Left ventricle myocardium inferior (tissue), 1 donor: ENCODE measurements around the gene ARHGAP12. TPM values are rescaled to one million over a fixed set of nuclear protein-coding genes. Genes with fewer than 3 reads are reported as not detected.
A peak's percentile ranks its signal among the peaks of the same experiment; 100 is the strongest.

Experiments
- DNase-seq: peaks from one replicate; pipeline ENCODE4 v3.0.0-alpha.2; 2020
- H3K27ac ChIP-seq: fragments of 200-600 bp; replicated peaks from 2 replicates; pipeline ENCODE4 v1.8.0; 2021
- H3K27me3 ChIP-seq: fragments of 200-600 bp; 2 replicates; pipeline ENCODE4 v1.8.0; 2021; ENCODE audit warnings: low read depth
- H3K36me3 ChIP-seq: fragments of 200-600 bp; 2 replicates; pipeline ENCODE4 v1.8.0; 2021
- H3K4me1 ChIP-seq: fragments of 200-600 bp; 2 replicates; pipeline ENCODE4 v1.8.0; 2021
- H3K4me3 ChIP-seq: fragments of 200-600 bp; 2 replicates; pipeline ENCODE4 v1.8.0; 2021; ENCODE audit warnings: mild to moderate bottlenecking, moderate library complexity
- H3K9me3 ChIP-seq: fragments of 200-600 bp; replicated peaks from 2 replicates; pipeline ENCODE4 v1.8.0; 2021
- intact Hi-C: fragments of 100-400 bp; cut with micrococcal nuclease; formaldehyde crosslinking; loops from one replicate; pipeline ENCODE4 v1.11.0; 2022
- total RNA-seq: library from RNA; stranded (reverse); fragmentation: NEBNext Ultra II Directional; extraction: Animal tissue kit (Norgen Biotek cat#: 25700); gene quantifications from one replicate; pipeline ENCODE4 v1.2.1, GENCODE V29; 2021
- TF ChIP-seq, protein P1 (sequence below): fragments of 200-600 bp; IDR thresholded peaks from 2 replicates; pipeline ENCODE4 v1.8.0; 2021; ENCODE audit warnings: antibody characterized with exemption, mild to moderate bottlenecking, borderline replicate concordance
- donor health status: DM: no; HTN: yes; CAD: no; lungs with severe emphysema.

The ARHGAP12 gene
- total RNA-seq, 1 donor from 2014 or later = 22.1 TPM

- Histone ChIP-seq H3K4me3 (no peak overlapping the region), H3K27me3 (no peaks in the 10 kb centered on the region), H3K27ac (no peak overlapping the region), H3K4me1 (peaks cover 7% of the 10 kb centered on the region), H3K9me3 (no peaks in the 10 kb centered on the region), H3K36me3 (no peaks in the 10 kb centered on the region)
- TF ChIP-seq, protein P1, sequence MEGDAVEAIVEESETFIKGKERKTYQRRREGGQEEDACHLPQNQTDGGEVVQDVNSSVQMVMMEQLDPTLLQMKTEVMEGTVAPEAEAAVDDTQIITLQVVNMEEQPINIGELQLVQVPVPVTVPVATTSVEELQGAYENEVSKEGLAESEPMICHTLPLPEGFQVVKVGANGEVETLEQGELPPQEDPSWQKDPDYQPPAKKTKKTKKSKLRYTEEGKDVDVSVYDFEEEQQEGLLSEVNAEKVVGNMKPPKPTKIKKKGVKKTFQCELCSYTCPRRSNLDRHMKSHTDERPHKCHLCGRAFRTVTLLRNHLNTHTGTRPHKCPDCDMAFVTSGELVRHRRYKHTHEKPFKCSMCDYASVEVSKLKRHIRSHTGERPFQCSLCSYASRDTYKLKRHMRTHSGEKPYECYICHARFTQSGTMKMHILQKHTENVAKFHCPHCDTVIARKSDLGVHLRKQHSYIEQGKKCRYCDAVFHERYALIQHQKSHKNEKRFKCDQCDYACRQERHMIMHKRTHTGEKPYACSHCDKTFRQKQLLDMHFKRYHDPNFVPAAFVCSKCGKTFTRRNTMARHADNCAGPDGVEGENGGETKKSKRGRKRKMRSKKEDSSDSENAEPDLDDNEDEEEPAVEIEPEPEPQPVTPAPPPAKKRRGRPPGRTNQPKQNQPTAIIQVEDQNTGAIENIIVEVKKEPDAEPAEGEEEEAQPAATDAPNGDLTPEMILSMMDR = no peak
- DNase-seq = no peak
- intact Hi-C loops = no loop called here
Observed at GRCh38 chr10:31847515-31847914, 81.1 kb downstream of the ARHGAP12 start.

GRCh38 chr10:31838709-31839108 is 89.9 kb downstream of the ARHGAP12 start:
- intact Hi-C loops = no loop called here

GRCh38 chr10:31838065-31838464 is 90.6 kb downstream of the ARHGAP12 start:
- TF ChIP-seq, protein P1 = no peak
- H3K4me3 ChIP-seq = no peak overlapping the region
- intact Hi-C loops = no loop called here
- H3K27me3 ChIP-seq = no peaks in the 10 kb centered on the region
- no peaks in the 10 kb centered on the region for H3K36me3 ChIP-seq
- H3K27ac ChIP-seq = no peak overlapping the region
- no peaks in the 10 kb centered on the region for H3K9me3 ChIP-seq
- peaks cover 5% of the 10 kb centered on the region for H3K4me1 ChIP-seq
- no peak for DNase-seq

More at GRCh38 chr10:31838709-31839108, 89.9 kb downstream of the ARHGAP12 start:
- Histone ChIP-seq H3K27me3 (no peaks in the 10 kb centered on the region), H3K27ac (no peak overlapping the region), H3K36me3 (no peaks in the 10 kb centered on the region), H3K9me3 (no peaks in the 10 kb centered on the region), H3K4me1 (no peaks in the 10 kb centered on the region), H3K4me3 (no peak overlapping the region)
- TF ChIP-seq, protein P1 = no peak
- no peak for DNase-seq

DNA sequence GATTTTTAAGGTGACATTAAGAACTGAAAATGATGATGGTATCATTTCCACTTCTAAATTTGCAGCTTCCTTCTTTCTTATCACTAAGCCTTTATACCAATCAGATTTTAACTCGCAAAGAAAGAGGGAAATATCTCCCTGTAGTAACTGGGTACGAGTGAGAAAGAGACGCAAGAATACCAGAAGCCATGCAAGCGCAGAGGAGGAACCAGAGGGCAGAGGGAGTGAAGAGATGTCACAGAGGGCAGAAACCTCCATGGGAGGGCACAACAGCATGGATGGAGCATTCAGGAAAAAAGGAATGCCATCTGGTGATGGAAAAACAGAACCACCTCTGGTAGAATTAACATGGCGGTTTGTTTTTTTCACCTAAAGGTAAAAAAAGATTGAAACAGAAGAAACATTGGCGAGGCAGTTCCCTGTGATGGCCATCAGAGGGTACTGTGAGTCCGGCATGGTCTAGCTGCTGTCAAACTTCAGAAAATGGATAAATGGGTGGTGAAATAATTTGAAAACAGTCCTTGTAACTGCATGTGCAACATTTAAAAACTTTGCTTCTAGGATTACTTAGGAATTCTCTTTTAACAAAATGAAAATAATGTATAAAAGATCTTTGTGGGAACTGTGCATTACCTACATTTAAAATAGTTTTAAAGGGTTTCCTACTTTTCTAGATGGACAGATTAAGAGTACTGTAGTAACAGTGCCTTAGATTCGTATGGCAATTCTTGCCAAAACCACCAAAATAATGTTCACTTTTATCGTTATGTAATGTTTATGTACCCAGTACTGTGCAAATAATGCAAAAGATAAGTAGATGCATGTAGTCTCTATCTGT is 91.8 kb downstream of the ARHGAP12 start:
- DNase-seq = no peak
- Histone ChIP-seq H3K27ac (no peak overlapping the region), H3K9me3 (no peaks in the 10 kb centered on the region), H3K4me1 (peaks cover 5% of the 10 kb centered on the region), H3K27me3 (no peaks in the 10 kb centered on the region), H3K36me3 (no peaks in the 10 kb centered on the region), H3K4me3 (no peak overlapping the region)
- intact Hi-C loops = no loop called here
- TF ChIP-seq, protein P1 = peak; percentile 62

DNA sequence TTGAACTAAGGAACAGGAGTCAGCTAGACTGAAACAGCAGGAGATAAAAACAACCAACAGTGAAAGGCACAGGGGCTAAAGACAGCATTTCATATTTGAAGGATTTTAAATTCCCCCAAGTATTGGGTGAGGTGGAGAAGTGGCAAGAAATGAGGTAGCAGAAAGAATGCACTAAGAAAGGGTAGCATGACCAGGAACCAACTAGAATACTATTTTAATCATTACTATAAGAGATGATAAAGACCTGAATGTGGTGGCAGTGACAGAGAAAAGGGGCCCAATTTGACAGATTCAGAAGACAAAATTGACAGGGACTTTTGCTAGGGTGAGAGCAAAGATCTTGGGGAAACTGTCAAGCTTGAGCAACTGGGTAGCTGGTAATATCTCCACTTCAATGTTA is 94.9 kb downstream of the ARHGAP12 start:
- H3K4me1 ChIP-seq = peaks cover 5% of the 10 kb centered on the region
- TF ChIP-seq, protein P1 = no peak
- H3K27ac ChIP-seq = no peak overlapping the region
- no peaks in the 10 kb centered on the region for H3K9me3 ChIP-seq
- DNase-seq = no peak
- no peak overlapping the region for H3K4me3 ChIP-seq
- no peaks in the 10 kb centered on the region for H3K27me3 ChIP-seq
- H3K36me3 ChIP-seq = no peaks in the 10 kb centered on the region
- intact Hi-C loops = no loop called here
